ENCODE data around the gene PODXL. TPM values are rescaled to one million over a fixed set of nuclear protein-coding genes. Genes with fewer than 3 reads are reported as not detected.

Gene PODXL
- total RNA-seq, 1 experiment from 2014 or later = 1.6 TPM

GRCh38 chr7:131560061-131560460 is 3.6 kb upstream of the PODXL start:
- intact Hi-C loops (cut with micrococcal nuclease) = no loop called here
- ChIA-PET POLR2A (no interaction called here), CTCF (no interaction called here)
- TF ChIP-seq CTCF (IDR thresholded peaks at IDR 0.05; ENCODE audit: unreplicated experiment) = no peak
- no peak for DNase-seq (ENCODE audit: unreplicated experiment)
- BruUV-seq (replicated peaks) = no TSS peak
- Mint-ChIP-seq H3K4me1 (ENCODE audit: insufficient read depth, unreplicated experiment) (no peaks in the 10 kb centered on the region), H3K27ac (ENCODE audit: low read depth, unreplicated experiment) (no peak overlapping the region), H3K9me3 (ENCODE audit: unreplicated experiment) (no peaks in the 10 kb centered on the region), H3K27me3 (ENCODE audit: insufficient read depth, unreplicated experiment) (peaks cover 12% of the 10 kb centered on the region), H3K36me3 (ENCODE audit: insufficient read depth, unreplicated experiment) (no peaks in the 10 kb centered on the region), H3K4me3 (ENCODE audit: unreplicated experiment) (no peak overlapping the region)

GRCh38 chr7:131557652-131558385 is 1.4 kb upstream of the PODXL start:
- H3K4me1 Mint-ChIP-seq (ENCODE audit: insufficient read depth, unreplicated experiment) = no peaks in the 10 kb centered on the region
- POLR2A ChIA-PET = no interaction called here
- peak overlapping the region; percentile 67 for H3K4me3 Mint-ChIP-seq (ENCODE audit: unreplicated experiment)

GRCh38 chr7:131556909-131557651 is 652 bp upstream of the PODXL start:
- TF ChIP-seq CTCF (IDR thresholded peaks at IDR 0.05; ENCODE audit: unreplicated experiment) = no peak
- Mint-ChIP-seq H3K4me1 (ENCODE audit: insufficient read depth, unreplicated experiment) (no peaks in the 10 kb centered on the region), H3K27ac (ENCODE audit: low read depth, unreplicated experiment) (no peak overlapping the region), H3K36me3 (ENCODE audit: insufficient read depth, unreplicated experiment) (no peaks in the 10 kb centered on the region), H3K4me3 (ENCODE audit: unreplicated experiment) (peak overlapping the region; percentile 67), H3K27me3 (ENCODE audit: insufficient read depth, unreplicated experiment) (peaks cover 21% of the 10 kb centered on the region), H3K9me3 (ENCODE audit: unreplicated experiment) (no peaks in the 10 kb centered on the region)
- ChIA-PET POLR2A (no interaction called here), CTCF (interaction anchor here (1.9 kb wide), 1 partner anchor 97 kb away, joined by 5 read pairs; no protein-coding TSS in a partner anchor)
- DNase-seq (ENCODE audit: unreplicated experiment) = no peak
- intact Hi-C loops (cut with micrococcal nuclease) = no loop called here
- no TSS peak for BruUV-seq (replicated peaks)

More at GRCh38 chr7:131557652-131558385, 1.4 kb upstream of the PODXL start:
- CTCF ChIA-PET = interaction anchor here (1.9 kb wide), 1 partner anchor 97 kb away, joined by 5 read pairs; no protein-coding TSS in a partner anchor
- no TSS peak for BruUV-seq (replicated peaks)
- no peaks in the 10 kb centered on the region for H3K36me3 Mint-ChIP-seq (ENCODE audit: insufficient read depth, unreplicated experiment)
- no peak for DNase-seq (ENCODE audit: unreplicated experiment)
- H3K9me3 Mint-ChIP-seq (ENCODE audit: unreplicated experiment) = no peaks in the 10 kb centered on the region
- no peak for TF ChIP-seq CTCF (IDR thresholded peaks at IDR 0.05; ENCODE audit: unreplicated experiment)
- intact Hi-C loops (cut with micrococcal nuclease) = no loop called here
- peaks cover 21% of the 10 kb centered on the region for H3K27me3 Mint-ChIP-seq (ENCODE audit: insufficient read depth, unreplicated experiment)
- H3K27ac Mint-ChIP-seq (ENCODE audit: low read depth, unreplicated experiment) = no peak overlapping the region

- no TSS peak for BruUV-seq (replicated peaks)
- no peak for DNase-seq (ENCODE audit: unreplicated experiment)
- peak overlapping the region; percentile 67 for H3K4me3 Mint-ChIP-seq (ENCODE audit: unreplicated experiment)
- no peaks in the 10 kb centered on the region for H3K4me1 Mint-ChIP-seq (ENCODE audit: insufficient read depth, unreplicated experiment)
- TF ChIP-seq CTCF (IDR thresholded peaks at IDR 0.05; ENCODE audit: unreplicated experiment) = no peak
- H3K36me3 Mint-ChIP-seq (ENCODE audit: insufficient read depth, unreplicated experiment) = no peaks in the 10 kb centered on the region
- CTCF ChIA-PET = interaction anchor here (0.7 kb wide), 1 partner anchor 644 kb away, joined by 3 read pairs; no protein-coding TSS in a partner anchor
- H3K27ac Mint-ChIP-seq (ENCODE audit: low read depth, unreplicated experiment) = no peak overlapping the region
- POLR2A ChIA-PET = interaction anchor here (0.7 kb wide), 1 partner anchor 43 kb away, joined by 4 read pairs; no protein-coding TSS in a partner anchor
- intact Hi-C loops (cut with micrococcal nuclease) = no loop called here
- H3K27me3 Mint-ChIP-seq (ENCODE audit: insufficient read depth, unreplicated experiment) = peaks cover 21% of the 10 kb centered on the region
- H3K9me3 Mint-ChIP-seq (ENCODE audit: unreplicated experiment) = no peaks in the 10 kb centered on the region
These were observed 826 bp downstream of the PODXL start for GRCh38 chr7:131555552-131556052.

All from MCF 10A (cell line).